OCI-LY3 (cell line): Measurements from ENCODE around the gene RASEF.

Experiments
- EZH2phosphoT487 ChIP-seq: fragments of 200-600 bp; shearing (Covaris generic); IDR thresholded peaks from 2 replicates; pipeline ENCODE4 v1.6.1; 2018; ENCODE audit warnings: antibody characterized with exemption, mixed run types, low read depth
- TF ChIP-seq, protein P1 (sequence below): fragments of 200-600, 300-600 bp; sonication (generic); IDR thresholded peaks from 2 replicates; pipeline ENCODE4 v1.5.1; 2014; ENCODE audit warnings: antibody characterized with exemption, low read length, low read depth

DNA sequence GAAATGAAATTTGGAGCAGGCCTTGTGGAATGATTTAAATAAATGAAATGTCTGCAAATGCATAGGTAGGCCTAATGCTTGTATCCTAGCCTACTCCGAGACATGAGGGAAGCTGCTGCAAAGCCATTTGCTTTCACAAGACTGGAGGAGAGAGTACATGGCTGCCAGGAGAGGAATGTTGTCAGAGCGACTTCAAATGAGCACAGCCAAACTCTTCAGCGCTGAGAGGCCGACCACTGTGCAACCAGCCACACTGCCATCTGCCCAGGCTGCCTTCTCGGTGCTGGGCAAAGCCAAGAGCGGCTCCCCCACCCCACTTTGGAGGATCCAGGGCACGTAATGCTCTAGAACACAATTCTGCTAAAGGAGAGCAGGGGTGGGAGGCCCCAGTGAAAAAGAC lies 122.6 kb downstream of the RASEF start:
- TF ChIP-seq, protein P1, sequence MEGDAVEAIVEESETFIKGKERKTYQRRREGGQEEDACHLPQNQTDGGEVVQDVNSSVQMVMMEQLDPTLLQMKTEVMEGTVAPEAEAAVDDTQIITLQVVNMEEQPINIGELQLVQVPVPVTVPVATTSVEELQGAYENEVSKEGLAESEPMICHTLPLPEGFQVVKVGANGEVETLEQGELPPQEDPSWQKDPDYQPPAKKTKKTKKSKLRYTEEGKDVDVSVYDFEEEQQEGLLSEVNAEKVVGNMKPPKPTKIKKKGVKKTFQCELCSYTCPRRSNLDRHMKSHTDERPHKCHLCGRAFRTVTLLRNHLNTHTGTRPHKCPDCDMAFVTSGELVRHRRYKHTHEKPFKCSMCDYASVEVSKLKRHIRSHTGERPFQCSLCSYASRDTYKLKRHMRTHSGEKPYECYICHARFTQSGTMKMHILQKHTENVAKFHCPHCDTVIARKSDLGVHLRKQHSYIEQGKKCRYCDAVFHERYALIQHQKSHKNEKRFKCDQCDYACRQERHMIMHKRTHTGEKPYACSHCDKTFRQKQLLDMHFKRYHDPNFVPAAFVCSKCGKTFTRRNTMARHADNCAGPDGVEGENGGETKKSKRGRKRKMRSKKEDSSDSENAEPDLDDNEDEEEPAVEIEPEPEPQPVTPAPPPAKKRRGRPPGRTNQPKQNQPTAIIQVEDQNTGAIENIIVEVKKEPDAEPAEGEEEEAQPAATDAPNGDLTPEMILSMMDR, result no peak
- TF ChIP-seq EZH2phosphoT487, result no peak
